AG09309 (cell line): Measurements from ENCODE around the gene JDP2.

Experiments
- DNase-seq: peaks from one replicate; pipeline ENCODE4 v3.0.0-alpha.2; 2010; ENCODE audit warnings: low read depth
- H3K4me3 ChIP-seq: 2 replicates; pipeline ENCODE4 v1.5.1; 2011; ENCODE audit warnings: mild to moderate bottlenecking, low read depth, low read length, moderate library complexity; ENCODE audit not compliant: control insufficient read depth
- TF ChIP-seq, protein P1 (sequence below): IDR thresholded peaks from 2 replicates; pipeline ENCODE4 v1.5.1; 2011; ENCODE audit warnings: mild to moderate bottlenecking, low read depth, low read length, inconsistent platforms; ENCODE audit not compliant: insufficient read depth, control insufficient read depth; ENCODE audit errors: missing control alignments

The JDP2 gene

DNA sequence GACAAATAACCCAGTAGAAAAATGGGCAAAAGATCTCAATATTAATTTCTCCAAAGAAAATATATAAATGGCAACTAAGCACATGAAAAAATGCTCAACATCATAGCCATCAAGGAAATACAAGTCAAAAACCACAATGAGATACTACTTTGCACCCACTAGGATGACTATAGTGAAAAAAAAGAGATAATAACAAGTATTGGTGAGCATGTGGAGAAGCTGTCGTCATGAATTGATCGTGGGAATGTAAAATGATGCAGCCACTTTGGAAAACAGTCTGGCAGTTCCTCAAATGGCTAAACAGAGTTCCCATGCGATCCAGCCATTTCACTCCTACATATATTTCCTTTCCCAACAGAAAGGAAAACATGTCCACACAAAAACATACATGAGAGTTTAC, 18.1 kb downstream of the JDP2 start:
- H3K4me3 ChIP-seq, result no peak overlapping the region
- TF ChIP-seq, protein P1, sequence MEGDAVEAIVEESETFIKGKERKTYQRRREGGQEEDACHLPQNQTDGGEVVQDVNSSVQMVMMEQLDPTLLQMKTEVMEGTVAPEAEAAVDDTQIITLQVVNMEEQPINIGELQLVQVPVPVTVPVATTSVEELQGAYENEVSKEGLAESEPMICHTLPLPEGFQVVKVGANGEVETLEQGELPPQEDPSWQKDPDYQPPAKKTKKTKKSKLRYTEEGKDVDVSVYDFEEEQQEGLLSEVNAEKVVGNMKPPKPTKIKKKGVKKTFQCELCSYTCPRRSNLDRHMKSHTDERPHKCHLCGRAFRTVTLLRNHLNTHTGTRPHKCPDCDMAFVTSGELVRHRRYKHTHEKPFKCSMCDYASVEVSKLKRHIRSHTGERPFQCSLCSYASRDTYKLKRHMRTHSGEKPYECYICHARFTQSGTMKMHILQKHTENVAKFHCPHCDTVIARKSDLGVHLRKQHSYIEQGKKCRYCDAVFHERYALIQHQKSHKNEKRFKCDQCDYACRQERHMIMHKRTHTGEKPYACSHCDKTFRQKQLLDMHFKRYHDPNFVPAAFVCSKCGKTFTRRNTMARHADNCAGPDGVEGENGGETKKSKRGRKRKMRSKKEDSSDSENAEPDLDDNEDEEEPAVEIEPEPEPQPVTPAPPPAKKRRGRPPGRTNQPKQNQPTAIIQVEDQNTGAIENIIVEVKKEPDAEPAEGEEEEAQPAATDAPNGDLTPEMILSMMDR, result no peak
- DNase-seq, result no peak

DNA sequence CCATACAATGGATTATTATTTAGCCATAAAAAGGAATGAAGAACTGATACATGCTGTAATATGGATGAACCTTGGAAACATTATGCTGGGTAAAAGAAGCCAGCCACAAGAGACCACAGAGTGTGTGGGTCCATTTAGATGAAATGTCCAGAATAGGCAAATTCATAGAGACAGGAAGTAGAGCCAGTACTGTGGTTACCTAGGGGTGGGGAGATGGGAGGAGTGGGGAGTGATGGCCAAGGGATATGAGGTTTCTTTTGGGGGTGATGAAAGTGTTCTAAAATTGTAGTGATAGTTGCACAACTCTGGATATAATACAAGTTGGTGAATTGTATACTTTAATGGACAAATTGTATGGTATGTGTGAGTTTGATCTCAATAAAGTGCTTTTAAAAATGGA, 18.6 kb downstream of the JDP2 start:
- no peak for DNase-seq

DNA sequence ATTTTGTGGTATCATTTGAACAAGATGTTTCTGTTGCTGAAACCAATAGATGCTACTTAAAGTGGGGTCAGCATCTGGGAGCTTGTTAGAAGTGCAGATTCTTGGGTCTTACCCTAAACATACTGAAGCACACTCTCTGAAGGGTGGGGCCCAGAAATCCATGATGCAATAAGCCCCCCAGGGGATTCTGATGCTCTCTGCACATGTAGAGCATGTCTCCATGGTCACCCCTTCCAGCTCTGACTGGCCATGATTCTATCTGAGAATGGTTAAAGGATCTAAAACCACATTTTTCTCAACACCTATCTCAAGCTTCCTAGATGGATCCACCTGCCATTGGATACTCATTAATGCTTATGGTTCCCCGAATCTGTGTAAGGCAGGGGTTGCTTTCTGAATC, 20.4 kb downstream of the JDP2 start:
- H3K4me3 ChIP-seq, result no peak overlapping the region
- TF ChIP-seq, protein P1, result no peak
- no peak for DNase-seq

More for the DNA sequence above, 18.6 kb downstream of the JDP2 start:
- H3K4me3 ChIP-seq, result no peak overlapping the region
- TF ChIP-seq, protein P1, result no peak

DNA sequence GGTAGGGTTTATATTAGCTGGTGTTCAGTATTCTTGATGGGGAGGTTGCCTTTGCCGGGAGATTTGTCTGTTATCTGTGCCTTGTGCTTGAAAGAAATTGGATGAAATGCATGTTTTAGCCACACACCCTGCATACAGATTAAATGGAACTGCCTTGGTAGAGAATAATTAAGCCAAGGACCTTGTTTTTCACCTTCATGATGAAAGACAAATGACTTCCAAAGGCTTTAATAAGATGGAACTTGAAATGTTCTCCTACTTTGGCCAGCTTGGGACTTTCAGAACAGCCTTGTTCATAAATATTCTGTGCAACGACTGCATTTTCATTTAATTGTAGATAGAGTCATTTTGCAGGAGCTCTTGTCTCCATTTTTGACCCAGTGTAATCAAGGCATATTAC, 21.2 kb downstream of the JDP2 start:
- H3K4me3 ChIP-seq, result no peak overlapping the region
- TF ChIP-seq, protein P1, result no peak
- no peak for DNase-seq

DNA sequence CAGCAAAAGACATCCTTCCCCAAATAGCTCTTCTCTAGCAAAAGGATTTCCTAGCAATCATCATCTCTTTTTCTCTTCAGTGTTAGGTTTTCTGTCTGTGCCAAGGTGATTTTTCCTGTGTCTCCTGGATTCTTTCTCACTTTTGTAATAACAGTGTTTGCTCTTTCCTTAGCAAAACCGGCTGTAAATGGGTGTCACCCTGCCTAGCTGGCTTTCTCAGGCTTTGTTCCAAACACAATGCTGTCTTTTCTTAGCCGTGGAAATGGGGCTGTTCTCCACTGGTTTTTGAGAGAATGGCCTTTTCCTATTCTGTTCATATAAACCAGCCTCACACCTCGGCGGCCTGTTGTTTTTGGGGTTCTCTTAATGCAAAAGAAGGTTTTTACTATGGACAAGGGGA, 21.9 kb downstream of the JDP2 start:
- TF ChIP-seq, protein P1, result no peak
- DNase-seq, result no peak
- no peak overlapping the region for H3K4me3 ChIP-seq

DNA sequence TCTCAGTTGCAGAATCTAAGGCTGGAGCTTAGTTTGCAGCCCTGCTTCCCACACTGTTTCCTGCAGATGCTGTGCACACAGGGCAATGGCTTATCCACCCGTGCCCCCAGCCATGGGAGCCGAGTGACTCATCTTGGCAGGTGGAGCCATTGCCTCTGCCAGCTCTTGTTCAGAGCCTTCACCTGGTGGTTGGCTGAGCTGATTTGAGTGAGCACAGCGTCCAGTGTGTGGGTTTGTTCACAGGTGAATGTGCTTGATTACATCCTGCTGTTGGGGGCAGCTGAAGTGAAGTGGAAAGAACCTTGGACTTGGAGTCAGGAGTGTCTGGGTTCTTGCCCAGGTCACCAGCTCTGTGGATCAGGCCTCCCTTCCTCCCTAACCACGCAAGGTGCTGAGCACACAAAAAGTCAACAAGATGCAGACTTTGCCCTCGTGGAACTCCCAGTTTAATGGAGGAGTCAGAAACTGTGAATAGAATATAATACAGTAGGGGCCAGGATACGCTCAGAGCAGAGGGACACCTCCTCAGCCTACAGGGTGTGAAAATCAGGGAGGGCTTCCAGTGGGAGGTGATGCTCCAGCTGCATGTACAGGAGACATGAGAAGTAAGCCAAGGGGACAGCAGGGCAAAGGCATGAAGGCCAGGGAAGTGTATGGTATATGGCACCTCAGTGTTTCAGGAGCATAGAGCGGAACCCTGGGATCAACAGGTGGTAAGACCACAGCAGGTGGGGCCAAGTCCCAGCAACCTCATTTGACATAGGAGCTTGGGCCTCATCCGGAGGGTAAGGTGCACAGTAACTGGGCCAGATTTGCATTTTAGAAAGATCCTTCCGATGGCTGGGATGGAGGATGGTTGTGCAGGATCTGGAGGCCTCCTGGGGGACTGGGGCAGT, 22.8 kb downstream of the JDP2 start:
- H3K4me3 ChIP-seq, result no peak overlapping the region
- TF ChIP-seq, protein P1, result no peak
- DNase-seq, result no peak
